Bronchial epithelial cell (primary cell): ENCODE data around the gene SCGB1A1. TPM values are rescaled to one million over a fixed set of nuclear protein-coding genes. Genes with fewer than 3 reads are reported as not detected.
A peak's percentile ranks its signal among the peaks of the same experiment; 100 is the strongest.

Source experiments
- DNase-seq: peaks from one replicate; pipeline ENCODE4 v3.0.0-alpha.2; 2010; ENCODE audit warnings: low read depth
- FAIRE-seq: peaks from 2 replicates; lab custom pipeline; 2011; peaks lifted over from hg19 to GRCh38; lab: Jason Lieb, UNC
- H3K27me3 ChIP-seq: 2 replicates; pipeline ENCODE4 v1.5.1; 2011; ENCODE audit warnings: low read length; ENCODE audit not compliant: control insufficient read depth, insufficient read depth
- H3K36me3 ChIP-seq: 2 replicates; pipeline ENCODE4 v1.5.1; 2011; ENCODE audit warnings: low read length; ENCODE audit not compliant: control insufficient read depth, insufficient read depth
- H3K4me3 ChIP-seq: 2 replicates; pipeline ENCODE4 v1.5.1; 2011; ENCODE audit warnings: mild to moderate bottlenecking, low read depth, low read length, control low read depth
- CTCF ChIP-seq: IDR thresholded peaks from 2 replicates; pipeline ENCODE4 v1.5.1; 2011; ENCODE audit warnings: mild to moderate bottlenecking, moderate library complexity, low read length, control low read depth, inconsistent platforms; ENCODE audit not compliant: insufficient read depth, severe bottlenecking
- total RNA-seq: library from RNA; depleted of rRNA; stranded (reverse); fragments of >200 nt; gene quantifications from 2 replicates; pipeline ENCODE4 v1.2.1, GENCODE V29; 2014

SCGB1A1 gene
- total RNA-seq, 1 donor from 2014 or later, result not detected

GRCh38 chr11:62390237-62390636 is 28.6 kb upstream of the SCGB1A1 start:
- no peak for TF ChIP-seq CTCF
- H3K27me3 ChIP-seq, result no peaks in the 10 kb centered on the region
- no peak overlapping the region for H3K4me3 ChIP-seq
- no peak for FAIRE-seq
- no peaks in the 10 kb centered on the region for H3K36me3 ChIP-seq
- no peak for DNase-seq

- no peaks in the 10 kb centered on the region for H3K27me3 ChIP-seq
- no peak overlapping the region for H3K4me3 ChIP-seq
- H3K36me3 ChIP-seq, result no peaks in the 10 kb centered on the region
- FAIRE-seq, result no peak
- no peak for DNase-seq
- TF ChIP-seq CTCF, result no peak
Measured at GRCh38 chr11:62390722-62391121, 28.1 kb upstream of the SCGB1A1 start.

GRCh38 chr11:62391642-62392425 is 27.0 kb upstream of the SCGB1A1 start:
- Histone ChIP-seq H3K27me3 (no peaks in the 10 kb centered on the region), H3K4me3 (no peak overlapping the region), H3K36me3 (no peaks in the 10 kb centered on the region)
- TF ChIP-seq CTCF, result peak; percentile 7
- FAIRE-seq (no peak), DNase-seq (no peak)

- no peak for TF ChIP-seq CTCF
- H3K36me3 ChIP-seq, result no peaks in the 10 kb centered on the region
- no peak overlapping the region for H3K4me3 ChIP-seq
- FAIRE-seq, result no peak
- no peak for DNase-seq
- H3K27me3 ChIP-seq, result no peaks in the 10 kb centered on the region
Measured at GRCh38 chr11:62392506-62392905, 26.3 kb upstream of the SCGB1A1 start.

- Histone ChIP-seq H3K36me3 (no peaks in the 10 kb centered on the region), H3K4me3 (no peak overlapping the region), H3K27me3 (no peaks in the 10 kb centered on the region)
- peak; percentile 58 for DNase-seq
- peak; percentile 31 for TF ChIP-seq CTCF
- no peak for FAIRE-seq
Measured at GRCh38 chr11:62393061-62393611, 25.7 kb upstream of the SCGB1A1 start.
